ENCODE results near the gene BAHD1. TPM values are rescaled to one million over a fixed set of nuclear protein-coding genes. Genes with fewer than 3 reads are reported as not detected.

The BAHD1 gene
- total and polyA plus RNA-seq, 5 donors, result 11.6 to 17.8 (median 16.5) TPM

Other genes with a start within 250 kb of the BAHD1 start
- 10 to 100 TPM in 3 of 4 donors, 1 to 10 TPM in 1; 9.2 to 22.6 (median 16.8) TPM for gene PAK6, start 201.9 kb upstream of the BAHD1 start, total RNA-seq
- gene PAK6, start 201.9 kb upstream of the BAHD1 start, polyA plus RNA-seq, result 13.0 TPM
- gene ANKRD63, start 157.9 kb upstream of the BAHD1 start, total RNA-seq, result 1 to 10 TPM in 3 of 4 donors, under 1 TPM in 1; 0.42 to 5.0 (median 4.4) TPM
- gene ANKRD63, start 157.9 kb upstream of the BAHD1 start, polyA plus RNA-seq, result 0.68 TPM
- gene PLCB2, start 133.0 kb upstream of the BAHD1 start, total RNA-seq, result 10 to 100 TPM; 11.5 to 28.9 (median 21.7) TPM
- 18.5 TPM for gene PLCB2, start 133.0 kb upstream of the BAHD1 start, polyA plus RNA-seq
- 100 to 1,000 TPM in 1 of 4 donors, 10 to 100 TPM in 3; 72.6 to 115 (median 74.1) TPM for gene INAFM2, start 117.3 kb upstream of the BAHD1 start, total RNA-seq
- 47.3 TPM for gene INAFM2, start 117.3 kb upstream of the BAHD1 start, polyA plus RNA-seq
- 100 to 1,000 TPM in 3 of 4 donors, 10 to 100 TPM in 1; 71.9 to 144 (median 131) TPM for gene CCDC9B, start 100.0 kb upstream of the BAHD1 start, total RNA-seq
- 99.7 TPM for gene CCDC9B, start 100.0 kb upstream of the BAHD1 start, polyA plus RNA-seq
- gene PHGR1, start 89.9 kb upstream of the BAHD1 start, total RNA-seq, result not detected
- gene PHGR1, start 89.9 kb upstream of the BAHD1 start, polyA plus RNA-seq, result not detected
- 1 to 10 TPM in 2 of 4 donors, under 1 TPM in 2; 0.85 to 4.6 (median 0.97) TPM for gene DISP2, start 82.7 kb upstream of the BAHD1 start, total RNA-seq
- 2.4 TPM for gene DISP2, start 82.7 kb upstream of the BAHD1 start, polyA plus RNA-seq
- gene KNSTRN, start 58.2 kb upstream of the BAHD1 start, total RNA-seq, result 1 to 10 TPM; 8.9 to 10.0 (median 9.3) TPM
- gene KNSTRN, start 58.2 kb upstream of the BAHD1 start, polyA plus RNA-seq, result 9.4 TPM
- 10 to 100 TPM; 60.5 to 85.6 (median 75.4) TPM for gene IVD, start 35.2 kb upstream of the BAHD1 start, total RNA-seq
- 60.5 TPM for gene IVD, start 35.2 kb upstream of the BAHD1 start, polyA plus RNA-seq
- gene CHST14, start 30.0 kb downstream of the BAHD1 start, total RNA-seq, result 10 to 100 TPM; 11.5 to 13.9 (median 12.5) TPM
- 11.6 TPM for gene CHST14, start 30.0 kb downstream of the BAHD1 start, polyA plus RNA-seq
- gene CCDC32, start 124.1 kb downstream of the BAHD1 start, total RNA-seq, result 10 to 100 TPM; 23.1 to 27.8 (median 24.7) TPM
- 33.7 TPM for gene CCDC32, start 124.1 kb downstream of the BAHD1 start, polyA plus RNA-seq
- 1 to 10 TPM; 8.0 to 9.7 (median 9.0) TPM for gene RPUSD2, start 128.3 kb downstream of the BAHD1 start, total RNA-seq
- gene RPUSD2, start 128.3 kb downstream of the BAHD1 start, polyA plus RNA-seq, result 7.6 TPM
- gene KNL1, start 153.3 kb downstream of the BAHD1 start, total RNA-seq, result 1 to 10 TPM in 1 of 4 donors, under 1 TPM in 3; 0.39 to 1.6 (median 0.50) TPM
- gene KNL1, start 153.3 kb downstream of the BAHD1 start, polyA plus RNA-seq, result 0.14 TPM